Activated naive CD8-positive, alpha-beta T cell (primary cell): ENCODE data around the gene NAPA.
A peak's percentile ranks its signal among the peaks of the same experiment; 100 is the strongest.

ENCODE experiments used
- H3K27ac Mint-ChIP-seq: one replicate; pipeline ENCODE4 v1.8.0; 2021; ENCODE audit warnings: mixed read lengths
- H3K27me3 Mint-ChIP-seq: one replicate; pipeline ENCODE4 v1.8.0; 2021; ENCODE audit warnings: mixed read lengths
- H3K36me3 Mint-ChIP-seq: one replicate; pipeline ENCODE4 v1.8.0; 2021; ENCODE audit warnings: mixed read lengths
- H3K4me1 Mint-ChIP-seq: one replicate; pipeline ENCODE4 v1.8.0; 2021; ENCODE audit warnings: low read depth, mixed read lengths
- H3K4me3 Mint-ChIP-seq: one replicate; pipeline ENCODE4 v1.8.0; 2021; ENCODE audit warnings: mild to moderate bottlenecking, mixed read lengths
- H3K9me3 Mint-ChIP-seq: one replicate; pipeline ENCODE4 v1.8.0; 2021; ENCODE audit warnings: low read depth, mixed read lengths

The NAPA gene

DNA sequence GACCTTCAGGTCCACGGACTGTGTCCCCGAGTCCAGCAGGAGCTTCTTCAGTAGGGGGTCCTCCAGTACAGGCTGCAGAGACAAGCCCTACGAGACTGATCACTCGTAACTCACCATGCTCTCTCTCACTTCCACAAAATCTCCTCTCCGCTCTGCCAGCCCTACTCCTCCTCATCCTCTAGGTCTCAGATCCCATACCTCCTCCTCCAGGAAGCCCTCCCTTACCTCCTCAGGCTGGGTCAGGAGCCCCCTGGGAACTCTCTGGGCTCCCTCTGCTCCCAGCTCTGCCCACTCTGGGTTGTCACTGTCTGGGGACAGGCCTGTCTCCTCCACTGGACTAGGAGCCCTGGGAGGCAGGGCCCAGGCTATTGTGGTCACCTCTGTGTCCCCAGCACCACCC, 23.9 kb upstream of the NAPA start:
- Mint-ChIP-seq H3K4me1 (peaks cover 15% of the 10 kb centered on the region), H3K4me3 (no peak overlapping the region), H3K36me3 (no peaks in the 10 kb centered on the region), H3K27ac (no peak overlapping the region), H3K27me3 (peaks cover under 1% of the 10 kb centered on the region), H3K9me3 (no peaks in the 10 kb centered on the region)

DNA sequence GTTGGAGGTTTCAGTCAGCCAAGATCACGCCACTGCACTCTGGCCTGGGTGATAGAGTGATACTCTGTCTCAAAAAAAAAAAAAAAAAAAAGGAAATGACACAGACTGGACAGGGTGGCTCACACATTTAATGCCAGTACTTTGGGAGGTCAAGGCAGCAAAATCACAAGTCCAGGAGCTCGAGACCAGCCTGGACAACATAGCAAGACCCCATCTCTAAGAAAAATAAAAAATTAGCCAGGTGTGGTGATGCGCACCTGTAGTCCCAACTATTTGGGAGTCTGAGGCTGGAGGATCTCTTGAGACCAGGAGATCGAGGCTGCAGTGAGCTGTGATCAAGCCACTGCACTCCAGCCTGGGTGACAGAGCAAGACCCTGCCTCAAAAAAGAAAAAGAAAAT, 22.6 kb upstream of the NAPA start:
- H3K27me3 Mint-ChIP-seq, result no peaks in the 10 kb centered on the region
- no peak overlapping the region for H3K4me3 Mint-ChIP-seq
- no peak overlapping the region for H3K27ac Mint-ChIP-seq
- peaks cover 15% of the 10 kb centered on the region for H3K4me1 Mint-ChIP-seq
- no peaks in the 10 kb centered on the region for H3K9me3 Mint-ChIP-seq
- no peaks in the 10 kb centered on the region for H3K36me3 Mint-ChIP-seq

DNA sequence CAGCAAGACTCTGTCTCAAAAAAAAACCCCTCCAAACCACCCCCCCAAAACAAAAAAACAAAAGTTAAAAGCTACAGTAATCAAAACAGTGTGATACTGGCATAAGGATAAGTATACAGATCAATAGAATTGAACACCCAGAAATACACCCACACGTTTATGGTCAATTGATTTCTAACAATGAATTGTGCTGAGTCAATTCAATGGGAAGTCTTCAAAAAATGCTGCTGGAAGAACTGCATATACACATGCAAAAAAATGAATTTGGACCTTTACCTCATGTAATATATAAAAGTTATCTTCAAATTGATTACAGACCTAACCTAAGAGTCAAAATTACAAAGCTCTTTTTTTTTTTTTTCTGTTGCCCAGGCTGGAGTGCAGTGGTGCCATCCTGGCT, 19.8 kb upstream of the NAPA start:
- Mint-ChIP-seq H3K4me3 (no peak overlapping the region), H3K4me1 (no peaks in the 10 kb centered on the region), H3K9me3 (no peaks in the 10 kb centered on the region), H3K36me3 (no peaks in the 10 kb centered on the region), H3K27me3 (no peaks in the 10 kb centered on the region), H3K27ac (no peak overlapping the region)

DNA sequence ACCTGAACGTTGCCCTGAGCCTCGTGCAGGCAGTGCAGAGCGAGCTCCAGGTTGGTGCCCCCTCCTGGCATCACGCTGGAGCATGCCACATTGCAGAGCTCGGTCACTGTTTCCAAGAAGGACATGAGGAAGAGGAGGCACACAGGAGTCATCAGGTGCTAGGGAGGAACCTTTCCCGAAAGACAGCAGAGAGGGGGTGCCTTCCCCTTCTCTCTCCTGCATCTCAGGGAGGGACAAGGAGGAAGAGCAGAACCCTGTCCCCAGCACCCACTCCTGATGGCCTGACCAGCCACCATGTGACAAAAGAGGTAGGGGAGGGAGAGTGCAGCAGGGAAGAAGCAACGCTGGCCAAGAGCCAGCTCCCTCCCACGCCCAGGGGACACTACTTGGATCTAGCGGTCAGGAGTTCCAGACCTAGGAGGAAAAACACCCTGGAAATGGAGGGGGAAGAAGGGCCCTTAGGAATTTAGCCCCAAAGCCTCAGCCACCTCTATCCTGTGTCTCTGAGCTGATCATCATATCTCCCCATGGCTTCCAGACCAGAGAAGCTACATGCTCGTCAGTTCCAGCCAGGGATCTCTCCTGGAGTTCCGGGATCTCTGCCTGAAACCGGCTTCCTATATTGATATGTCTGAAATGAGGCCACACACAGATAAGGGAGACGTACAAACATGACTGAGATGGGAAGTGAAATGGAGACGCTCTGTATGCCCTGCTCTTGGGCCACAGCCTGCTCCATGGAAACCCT, 17.0 kb upstream of the NAPA start:
- no peaks in the 10 kb centered on the region for H3K9me3 Mint-ChIP-seq
- no peaks in the 10 kb centered on the region for H3K4me1 Mint-ChIP-seq
- no peaks in the 10 kb centered on the region for H3K27me3 Mint-ChIP-seq
- H3K27ac Mint-ChIP-seq, result no peak overlapping the region
- H3K36me3 Mint-ChIP-seq, result no peaks in the 10 kb centered on the region
- H3K4me3 Mint-ChIP-seq, result no peak overlapping the region

DNA sequence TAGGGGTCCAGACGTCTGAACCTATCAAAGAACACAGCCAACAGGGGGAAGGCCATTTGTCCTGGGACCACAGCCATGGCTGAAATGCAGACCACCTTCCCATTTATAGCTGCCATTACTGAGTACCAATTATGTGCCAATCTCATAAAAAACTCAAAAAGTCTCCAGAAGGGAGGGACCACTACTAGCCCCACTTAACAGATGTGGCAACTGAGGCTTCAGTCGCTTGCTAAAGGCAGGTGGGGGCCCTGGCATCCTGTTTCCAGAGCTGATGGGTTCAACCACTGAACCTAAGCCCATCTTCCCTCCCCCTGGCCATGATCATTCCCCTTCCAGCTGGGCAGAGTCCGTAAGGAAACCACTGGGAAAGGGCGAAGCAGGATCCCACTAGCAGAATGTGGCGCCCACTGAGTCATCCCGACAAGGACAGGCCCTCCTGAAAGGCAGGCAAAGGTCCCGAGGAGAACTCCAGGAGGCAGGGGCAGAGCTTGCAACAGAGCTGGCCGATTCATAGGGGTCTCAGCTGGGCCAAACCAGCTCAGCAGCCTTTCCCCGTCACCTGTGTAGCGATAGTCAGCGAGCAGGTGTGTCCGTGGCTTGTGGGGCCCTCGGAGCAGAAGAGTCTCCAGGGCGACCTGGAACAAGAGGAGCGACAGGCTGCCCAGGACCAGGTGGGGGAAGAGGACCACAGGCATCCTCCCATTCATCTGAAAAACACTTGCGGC, 14.3 kb upstream of the NAPA start:
- Mint-ChIP-seq H3K27ac (no peak overlapping the region), H3K9me3 (no peaks in the 10 kb centered on the region), H3K4me1 (no peaks in the 10 kb centered on the region), H3K27me3 (no peaks in the 10 kb centered on the region), H3K36me3 (no peaks in the 10 kb centered on the region), H3K4me3 (no peak overlapping the region)

GRCh38 chr19:47526798-47527197, 11.9 kb upstream of the NAPA start:
- Mint-ChIP-seq H3K36me3 (no peaks in the 10 kb centered on the region), H3K4me1 (peaks cover 6% of the 10 kb centered on the region), H3K27ac (no peak overlapping the region), H3K4me3 (no peak overlapping the region), H3K27me3 (no peaks in the 10 kb centered on the region), H3K9me3 (no peaks in the 10 kb centered on the region)

DNA sequence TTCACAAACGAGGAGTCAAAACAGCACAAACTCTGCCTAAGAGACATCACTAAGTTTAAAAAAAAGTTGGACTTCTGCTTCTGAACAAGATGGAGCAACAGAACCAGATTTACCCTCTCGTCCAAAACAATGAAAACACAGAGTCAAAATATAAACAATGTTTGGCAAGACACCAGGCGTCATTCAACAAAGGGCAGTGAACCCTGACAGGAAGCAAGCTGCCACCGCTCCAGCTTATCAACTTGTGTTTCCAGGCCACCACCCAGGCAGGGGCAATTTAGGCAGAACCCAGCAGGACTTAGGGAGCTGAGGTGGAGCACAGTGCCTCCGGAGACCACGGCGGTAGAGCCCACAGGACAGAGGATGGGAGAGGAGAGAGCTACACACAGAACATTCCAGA, 8.6 kb upstream of the NAPA start:
- Mint-ChIP-seq H3K4me1 (peaks cover 29% of the 10 kb centered on the region), H3K27ac (no peak overlapping the region), H3K27me3 (no peaks in the 10 kb centered on the region), H3K36me3 (no peaks in the 10 kb centered on the region), H3K9me3 (no peaks in the 10 kb centered on the region), H3K4me3 (no peak overlapping the region)

- H3K27me3 Mint-ChIP-seq, result no peaks in the 10 kb centered on the region
- H3K9me3 Mint-ChIP-seq, result no peaks in the 10 kb centered on the region
- H3K4me3 Mint-ChIP-seq, result no peak overlapping the region
- H3K27ac Mint-ChIP-seq, result no peak overlapping the region
- H3K4me1 Mint-ChIP-seq, result peaks cover 45% of the 10 kb centered on the region
- H3K36me3 Mint-ChIP-seq, result no peaks in the 10 kb centered on the region
Observed at GRCh38 chr19:47521473-47522180, 6.8 kb upstream of the NAPA start.

- H3K4me1 Mint-ChIP-seq, result peaks cover 53% of the 10 kb centered on the region
- no peaks in the 10 kb centered on the region for H3K9me3 Mint-ChIP-seq
- H3K27me3 Mint-ChIP-seq, result no peaks in the 10 kb centered on the region
- H3K36me3 Mint-ChIP-seq, result no peaks in the 10 kb centered on the region
- no peak overlapping the region for H3K27ac Mint-ChIP-seq
- H3K4me3 Mint-ChIP-seq, result no peak overlapping the region
Observed at GRCh38 chr19:47520839-47521238, 6.0 kb upstream of the NAPA start.

GRCh38 chr19:47520343-47520806, 5.5 kb upstream of the NAPA start:
- no peaks in the 10 kb centered on the region for H3K36me3 Mint-ChIP-seq
- peaks cover 58% of the 10 kb centered on the region for H3K4me1 Mint-ChIP-seq
- no peaks in the 10 kb centered on the region for H3K9me3 Mint-ChIP-seq
- no peak overlapping the region for H3K4me3 Mint-ChIP-seq
- no peaks in the 10 kb centered on the region for H3K27me3 Mint-ChIP-seq
- no peak overlapping the region for H3K27ac Mint-ChIP-seq

DNA sequence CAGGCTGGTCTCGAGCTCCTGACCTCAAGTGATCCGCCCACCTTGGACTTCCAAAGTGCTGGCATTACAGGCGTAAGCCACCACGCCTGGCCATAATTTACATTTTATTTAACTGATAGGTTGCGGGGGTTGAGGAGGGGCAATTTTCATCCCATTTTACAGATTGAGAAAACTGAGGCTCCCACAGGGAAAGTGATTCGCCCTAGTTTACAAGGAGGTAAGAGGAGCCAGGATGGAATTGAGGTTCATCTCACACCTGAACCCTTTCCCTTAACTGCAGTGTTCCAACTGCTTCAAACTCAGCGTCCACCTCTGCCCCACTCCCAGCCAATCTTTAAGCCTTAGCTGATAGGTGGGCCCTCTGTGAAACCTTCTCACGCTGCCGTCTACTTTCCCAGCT, 4.0 kb upstream of the NAPA start:
- Mint-ChIP-seq H3K4me1 (peaks cover 67% of the 10 kb centered on the region), H3K4me3 (no peak overlapping the region), H3K27me3 (no peaks in the 10 kb centered on the region), H3K27ac (no peak overlapping the region), H3K36me3 (no peaks in the 10 kb centered on the region), H3K9me3 (no peaks in the 10 kb centered on the region)

DNA sequence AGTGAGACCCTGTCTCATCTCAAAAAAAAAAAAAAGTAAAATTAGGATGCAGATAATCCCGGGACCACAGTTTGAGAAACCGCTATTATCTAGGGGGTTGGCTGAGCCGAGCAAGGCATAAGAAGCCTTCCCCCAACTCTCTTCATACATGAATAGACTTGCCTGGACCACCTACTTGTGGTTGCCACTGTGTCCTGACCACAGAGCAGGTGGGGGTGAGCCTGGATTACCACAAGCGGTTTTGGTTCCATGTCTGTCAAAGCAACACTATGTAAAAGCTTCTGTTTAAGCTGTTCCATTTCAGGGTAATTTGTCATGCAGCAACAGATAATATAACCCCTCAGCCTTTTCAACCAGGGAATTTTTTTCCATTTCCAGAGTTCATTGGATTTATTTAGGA, 3.3 kb upstream of the NAPA start:
- no peaks in the 10 kb centered on the region for H3K27me3 Mint-ChIP-seq
- H3K4me1 Mint-ChIP-seq, result peaks cover 74% of the 10 kb centered on the region
- no peaks in the 10 kb centered on the region for H3K9me3 Mint-ChIP-seq
- H3K27ac Mint-ChIP-seq, result peak overlapping the region; percentile 74
- H3K4me3 Mint-ChIP-seq, result peak overlapping the region; percentile 30
- H3K36me3 Mint-ChIP-seq, result no peaks in the 10 kb centered on the region

DNA sequence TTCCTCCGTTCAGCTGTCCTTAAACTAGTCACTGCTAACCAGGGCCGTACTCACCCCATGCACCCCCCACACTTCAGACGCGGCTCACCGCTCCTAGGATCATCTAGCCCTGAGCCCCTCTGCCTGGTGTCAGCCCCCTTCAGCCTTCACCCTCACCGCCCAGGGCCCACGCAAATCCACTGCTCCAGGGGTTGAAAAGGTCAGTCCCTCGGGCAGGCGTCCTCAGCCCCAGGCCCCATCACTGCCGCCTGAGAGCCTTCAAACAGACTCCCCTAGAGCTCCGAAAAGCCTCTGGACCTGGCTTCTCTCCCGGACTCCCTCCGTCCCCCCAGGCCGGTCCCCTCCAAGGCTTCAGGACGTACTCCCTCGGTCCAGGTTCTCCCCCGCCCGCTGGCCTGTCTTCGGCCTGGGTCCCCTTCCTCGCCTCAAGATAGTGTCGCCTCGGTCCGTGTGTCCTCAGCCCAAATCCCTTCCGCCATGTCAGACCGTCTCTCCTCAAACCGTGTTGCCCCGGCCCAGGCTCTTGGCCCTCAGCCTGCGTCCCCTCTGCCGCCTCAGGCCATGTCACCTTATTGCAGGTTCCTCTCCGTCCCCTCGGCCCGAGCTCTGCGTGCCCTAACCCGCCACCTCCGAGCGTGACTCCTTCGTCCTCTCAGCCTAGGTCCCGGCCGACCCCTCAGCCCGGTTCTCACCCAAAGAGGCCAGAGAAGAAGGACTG, 553 bp downstream of the NAPA start:
- Mint-ChIP-seq H3K27ac (peak overlapping the region; percentile 96), H3K36me3 (no peaks in the 10 kb centered on the region), H3K9me3 (no peaks in the 10 kb centered on the region), H3K4me3 (peak overlapping the region; percentile 97), H3K27me3 (no peaks in the 10 kb centered on the region), H3K4me1 (peaks cover 84% of the 10 kb centered on the region)

DNA sequence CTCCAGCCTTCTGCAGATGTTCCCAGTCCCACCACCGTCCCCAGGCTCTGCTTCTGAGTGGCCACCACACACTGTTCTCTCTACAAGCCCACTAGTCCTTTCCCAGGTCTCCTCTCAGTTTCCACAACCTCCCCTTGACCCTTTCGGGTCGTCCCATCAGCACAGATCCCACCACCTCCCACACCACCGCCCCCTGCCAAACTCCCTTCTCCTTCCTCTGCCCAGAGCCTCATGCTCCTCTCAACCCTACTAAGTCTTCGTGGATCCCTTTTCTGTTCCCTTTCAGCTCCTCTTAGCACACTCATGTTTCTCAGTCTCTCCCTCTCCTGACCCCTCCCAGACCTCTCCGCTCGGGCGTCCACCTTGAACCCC, 1.9 kb downstream of the NAPA start:
- no peaks in the 10 kb centered on the region for H3K27me3 Mint-ChIP-seq
- H3K36me3 Mint-ChIP-seq, result no peaks in the 10 kb centered on the region
- H3K27ac Mint-ChIP-seq, result peak overlapping the region; percentile 96
- peak overlapping the region; percentile 97 for H3K4me3 Mint-ChIP-seq
- no peaks in the 10 kb centered on the region for H3K9me3 Mint-ChIP-seq
- peaks cover 75% of the 10 kb centered on the region for H3K4me1 Mint-ChIP-seq
